Measurements from ENCODE around the gene EHF.

Gene EHF

GRCh38 chr11:34600339-34601084 is 20.4 kb upstream of the EHF start:
- no peak for TF ChIP-seq CTCF (IDR thresholded peaks at IDR 0.05)
- H3K27ac ChIP-seq: peak overlapping the region; percentile 74

GRCh38 chr11:34601085-34601444 is 19.8 kb upstream of the EHF start:
- peak overlapping the region; percentile 77 for H2AFZ ChIP-seq
- no peak for TF ChIP-seq CTCF (IDR thresholded peaks at IDR 0.05)

More at GRCh38 chr11:34600339-34601084, 20.4 kb upstream of the EHF start:
- no peak overlapping the region for H3K4me2 ChIP-seq (ENCODE audit: low read length)
- H3K36me3 ChIP-seq (ENCODE audit: control insufficient read depth, insufficient read depth, low read length): no peaks in the 10 kb centered on the region
- H3K9me3 ChIP-seq (ENCODE audit: control insufficient read depth, low read length): no peaks in the 10 kb centered on the region
- peak overlapping the region; percentile 77 for H2AFZ ChIP-seq
- H3K4me1 ChIP-seq: peaks cover 10% of the 10 kb centered on the region
- H3K9ac ChIP-seq: no peak overlapping the region
- no peak overlapping the region for H3K4me3 ChIP-seq (ENCODE audit: low read depth, low read length)
- H3K79me2 ChIP-seq: no peaks in the 10 kb centered on the region
- H3K27me3 ChIP-seq (ENCODE audit: control insufficient read depth, insufficient read depth, low read length): no peaks in the 10 kb centered on the region

GRCh38 chr11:34601609-34602008 is 19.3 kb upstream of the EHF start:
- Histone ChIP-seq H3K27ac (no peak overlapping the region), H3K36me3 (ENCODE audit: control insufficient read depth, insufficient read depth, low read length) (no peaks in the 10 kb centered on the region), H3K79me2 (no peaks in the 10 kb centered on the region), H3K4me2 (ENCODE audit: low read length) (no peak overlapping the region), H3K9ac (no peak overlapping the region), H3K9me3 (ENCODE audit: control insufficient read depth, low read length) (no peaks in the 10 kb centered on the region), H2AFZ (no peak overlapping the region), H3K4me3 (ENCODE audit: low read depth, low read length) (no peak overlapping the region), H3K4me1 (peaks cover 10% of the 10 kb centered on the region), H3K27me3 (ENCODE audit: control insufficient read depth, insufficient read depth, low read length) (no peaks in the 10 kb centered on the region)
- no peak for TF ChIP-seq CTCF (IDR thresholded peaks at IDR 0.05)

More at GRCh38 chr11:34601085-34601444, 19.8 kb upstream of the EHF start:
- Histone ChIP-seq H3K9me3 (ENCODE audit: control insufficient read depth, low read length) (no peaks in the 10 kb centered on the region), H3K79me2 (no peaks in the 10 kb centered on the region), H3K27me3 (ENCODE audit: control insufficient read depth, insufficient read depth, low read length) (no peaks in the 10 kb centered on the region), H3K27ac (peak overlapping the region; percentile 74), H3K36me3 (ENCODE audit: control insufficient read depth, insufficient read depth, low read length) (no peaks in the 10 kb centered on the region), H3K4me2 (ENCODE audit: low read length) (no peak overlapping the region), H3K4me1 (peaks cover 10% of the 10 kb centered on the region), H3K4me3 (ENCODE audit: low read depth, low read length) (no peak overlapping the region), H3K9ac (no peak overlapping the region)

GRCh38 chr11:34602245-34602644 is 18.6 kb upstream of the EHF start:
- Histone ChIP-seq H3K27ac (no peak overlapping the region), H3K4me2 (ENCODE audit: low read length) (no peak overlapping the region), H3K36me3 (ENCODE audit: control insufficient read depth, insufficient read depth, low read length) (no peaks in the 10 kb centered on the region), H3K4me3 (ENCODE audit: low read depth, low read length) (no peak overlapping the region), H3K4me1 (peaks cover 10% of the 10 kb centered on the region), H3K79me2 (no peaks in the 10 kb centered on the region), H3K9ac (no peak overlapping the region), H2AFZ (no peak overlapping the region), H3K27me3 (ENCODE audit: control insufficient read depth, insufficient read depth, low read length) (no peaks in the 10 kb centered on the region), H3K9me3 (ENCODE audit: control insufficient read depth, low read length) (no peaks in the 10 kb centered on the region)
- no peak for TF ChIP-seq CTCF (IDR thresholded peaks at IDR 0.05)
